Urinary bladder (tissue), 4 donors: ENCODE data around the gene VMP1. TPM values are rescaled to one million over a fixed set of nuclear protein-coding genes. Genes with fewer than 3 reads are reported as not detected.

Source experiments
- DNase-seq: peaks from one replicate; pipeline ENCODE4 v3.0.0-alpha.2; 2015; ENCODE audit errors: extremely low spot score
- H3K27ac ChIP-seq: one replicate; pipeline ENCODE4 v1.5.1; 2013; ENCODE audit warnings: low read depth, mild to moderate bottlenecking, moderate library complexity
- H3K36me3 ChIP-seq: one replicate; pipeline ENCODE4 v1.6.1; 2013; ENCODE audit warnings: mild to moderate bottlenecking, moderate library complexity; ENCODE audit not compliant: insufficient read depth
- H3K4me1 ChIP-seq: one replicate; pipeline ENCODE4 v1.6.1; 2013; ENCODE audit warnings: mild to moderate bottlenecking, moderate library complexity; ENCODE audit not compliant: insufficient read depth
- H3K4me3 ChIP-seq: one replicate; pipeline ENCODE4 v1.5.1; 2013; ENCODE audit warnings: low read depth, low read length
- WGBS: extraction: QIAGEN DNeasy Blood & Tissue Kit; methylation state at CpG from one replicate; pipeline ENCODE4 v1.1.7; 2013; 5-methylcytosine and 5-hydroxymethylcytosine counted together
- polyA plus RNA-seq: library from polyadenylated mRNA; stranded (reverse); fragments of 200-250 nt; gene quantifications from one replicate; pipeline ENCODE4 v1.2.3, GENCODE V29; 2013
- total RNA-seq: library from RNA; depleted of rRNA; stranded (reverse); fragments of >200 nt; gene quantifications from one replicate; pipeline ENCODE4 v1.2.3, GENCODE V29; 2014
- donor health status: healthy with polysubstance abuse.
- donor health status: healthy.

The VMP1 gene
- total RNA-seq (231 TPM), polyA plus RNA-seq (157 TPM)

- WGBS: under 1% methylated on average over 45 of the region's 45 CpGs
- peak within 1 kb of the TSS; percentile 68 for H3K27ac ChIP-seq
- H3K36me3 ChIP-seq: no peaks in the 10 kb centered on the region
- no peaks in the 10 kb centered on the region for H3K4me1 ChIP-seq
- H3K4me3 ChIP-seq: peak within 1 kb of the TSS; percentile 78
- peak; percentile 99 for DNase-seq
These were observed at the start of gene VMP1, which contains the start of gene PTRH2 for GRCh38 chr17:59707149-59707970. TSS of gene VMP1 (plus strand) at chr17:59707654. CDS start at chr17:59731447, 23,793 bp downstream. TSS of gene PTRH2 (minus strand) at chr17:59707430. CDS start at chr17:59697978, 9,452 bp downstream.

- no peak overlapping the region for H3K27ac ChIP-seq
- no peak for DNase-seq
- H3K4me3 ChIP-seq: no peak overlapping the region
- no peaks in the 10 kb centered on the region for H3K4me1 ChIP-seq
- H3K36me3 ChIP-seq: peaks cover 11% of the 10 kb centered on the region
- WGBS: 82% methylated on average over 5 of the region's 5 CpGs
These were observed 41.2 kb upstream of the VMP1 start for GRCh38 chr17:59666235-59666634.

GRCh38 chr17:59668816-59669215 lies 38.6 kb upstream of the VMP1 start:
- H3K36me3 ChIP-seq: peaks cover 8% of the 10 kb centered on the region
- no peak for DNase-seq
- WGBS: 52% methylated on average over 3 of the region's 3 CpGs
- no peaks in the 10 kb centered on the region for H3K4me1 ChIP-seq
- no peak overlapping the region for H3K27ac ChIP-seq
- no peak overlapping the region for H3K4me3 ChIP-seq

GRCh38 chr17:59669411-59669810 lies 38.0 kb upstream of the VMP1 start:
- DNase-seq: no peak
- H3K36me3 ChIP-seq: peaks cover 8% of the 10 kb centered on the region
- 71% methylated on average over 1 of the region's 1 CpG for WGBS
- no peak overlapping the region for H3K27ac ChIP-seq
- no peaks in the 10 kb centered on the region for H3K4me1 ChIP-seq
- no peak overlapping the region for H3K4me3 ChIP-seq

GRCh38 chr17:59669944-59670343 lies 37.5 kb upstream of the VMP1 start:
- WGBS: 98% methylated on average over 1 of the region's 1 CpG
- no peaks in the 10 kb centered on the region for H3K4me1 ChIP-seq
- no peak overlapping the region for H3K4me3 ChIP-seq
- H3K36me3 ChIP-seq: peaks cover 8% of the 10 kb centered on the region
- DNase-seq: no peak
- H3K27ac ChIP-seq: no peak overlapping the region

GRCh38 chr17:59671386-59671785 lies 36.1 kb upstream of the VMP1 start:
- 94% methylated on average over 1 of the region's 1 CpG for WGBS
- Histone ChIP-seq H3K4me3 (no peak overlapping the region), H3K27ac (no peak overlapping the region), H3K36me3 (peaks cover 4% of the 10 kb centered on the region), H3K4me1 (no peaks in the 10 kb centered on the region)
- DNase-seq: no peak

- Histone ChIP-seq H3K27ac (no peak overlapping the region), H3K36me3 (peaks cover 8% of the 10 kb centered on the region), H3K4me1 (no peaks in the 10 kb centered on the region), H3K4me3 (no peak overlapping the region)
- no peak for DNase-seq
- 70% methylated on average over 1 of the region's 1 CpG for WGBS
These were observed 32.2 kb upstream of the VMP1 start for GRCh38 chr17:59675231-59675630.

- Histone ChIP-seq H3K36me3 (peaks cover 11% of the 10 kb centered on the region), H3K4me1 (no peaks in the 10 kb centered on the region), H3K27ac (no peak overlapping the region), H3K4me3 (no peak overlapping the region)
- 86% methylated on average over 7 of the region's 7 CpGs for WGBS
- DNase-seq: no peak
These were observed 30.7 kb upstream of the VMP1 start for GRCh38 chr17:59676716-59677115.

- H3K36me3 ChIP-seq: peaks cover 11% of the 10 kb centered on the region
- WGBS: 74% methylated on average over 2 of the region's 2 CpGs
- H3K4me3 ChIP-seq: no peak overlapping the region
- no peaks in the 10 kb centered on the region for H3K4me1 ChIP-seq
- no peak overlapping the region for H3K27ac ChIP-seq
- no peak for DNase-seq
These were observed 28.5 kb upstream of the VMP1 start for GRCh38 chr17:59678918-59679317.

- no peak overlapping the region for H3K4me3 ChIP-seq
- 75% methylated on average over 4 of the region's 4 CpGs for WGBS
- DNase-seq: no peak
- no peaks in the 10 kb centered on the region for H3K4me1 ChIP-seq
- H3K27ac ChIP-seq: no peak overlapping the region
- H3K36me3 ChIP-seq: peaks cover 12% of the 10 kb centered on the region
These were observed 27.1 kb upstream of the VMP1 start for GRCh38 chr17:59680314-59680713.

- DNase-seq: no peak
- Histone ChIP-seq H3K4me3 (no peak overlapping the region), H3K36me3 (peaks cover 11% of the 10 kb centered on the region), H3K4me1 (no peaks in the 10 kb centered on the region), H3K27ac (no peak overlapping the region)
These were observed 24.2 kb upstream of the VMP1 start for GRCh38 chr17:59683283-59683682.

- DNase-seq: no peak
- Histone ChIP-seq H3K27ac (no peak overlapping the region), H3K4me1 (no peaks in the 10 kb centered on the region), H3K36me3 (peaks cover 7% of the 10 kb centered on the region), H3K4me3 (no peak overlapping the region)
- WGBS: 83% methylated on average over 6 of the region's 6 CpGs
These were observed 22.5 kb upstream of the VMP1 start for GRCh38 chr17:59684967-59685366.

GRCh38 chr17:59688008-59688407 lies 19.4 kb upstream of the VMP1 start:
- WGBS: 76% methylated on average over 1 of the region's 1 CpG
- no peak for DNase-seq
- Histone ChIP-seq H3K36me3 (peaks cover 3% of the 10 kb centered on the region), H3K4me3 (no peak overlapping the region), H3K27ac (no peak overlapping the region), H3K4me1 (no peaks in the 10 kb centered on the region)

- WGBS: 80% methylated on average over 2 of the region's 2 CpGs
- Histone ChIP-seq H3K27ac (no peak overlapping the region), H3K4me3 (no peak overlapping the region), H3K4me1 (no peaks in the 10 kb centered on the region), H3K36me3 (peaks cover 3% of the 10 kb centered on the region)
- no peak for DNase-seq
These were observed 19.0 kb upstream of the VMP1 start for GRCh38 chr17:59688496-59688895.
